Thymus (tissue), 11 donors: ENCODE measurements around the gene XBP1. TPM values are rescaled to one million over a fixed set of nuclear protein-coding genes. Genes with fewer than 3 reads are reported as not detected.
"Not testable (repeated sequence)": the region's sequence is repeated elsewhere in the genome, so short reads cannot be mapped to it uniquely, and the experiment has no call there.

ENCODE experiments used
- DNase-seq, 9 donors: peaks; one replicate each; pipeline ENCODE4 v3.0.0-alpha.2; 2013; ENCODE audit warnings: low spot score in 9 of 9, low read depth in 6 of 9, missing footprints in 1 of 9
- H3K27ac ChIP-seq, 2 donors: one replicate each; pipeline ENCODE4 v1.5.1; 2013; ENCODE audit warnings: control low read depth in 1 of 2, low read depth in 1 of 2, low read length in 1 of 2, mild to moderate bottlenecking in 1 of 2, moderate library complexity in 1 of 2
- H3K27me3 ChIP-seq, 2 donors: one replicate each; pipeline ENCODE4 v1.5.1; 2013; ENCODE audit warnings: low read length in 1 of 2; ENCODE audit not compliant: control insufficient read depth in 2 of 2, insufficient read depth in 1 of 2
- H3K36me3 ChIP-seq, 2 donors: one replicate each; pipeline ENCODE4 v1.5.1; 2013; ENCODE audit warnings: low read length in 1 of 2, mild to moderate bottlenecking in 1 of 2, moderate library complexity in 1 of 2; ENCODE audit not compliant: control insufficient read depth in 2 of 2, insufficient read depth in 2 of 2
- H3K4me1 ChIP-seq, 2 donors: one replicate each; pipeline ENCODE4 v1.5.1; 2013; ENCODE audit warnings: low read length in 2 of 2; ENCODE audit not compliant: control insufficient read depth in 2 of 2, insufficient read depth in 2 of 2
- H3K4me3 ChIP-seq, 2 donors: one replicate each; pipeline ENCODE4 v1.5.1; 2013; ENCODE audit warnings: low read length in 2 of 2, control low read depth in 1 of 2, mild to moderate bottlenecking in 1 of 2
- H3K9me3 ChIP-seq, 2 donors: one replicate each; pipeline ENCODE4 v1.5.1; 2013; ENCODE audit warnings: low read length in 1 of 2, mild to moderate bottlenecking in 1 of 2; ENCODE audit not compliant: control insufficient read depth in 2 of 2, insufficient read depth in 1 of 2
- WGBS: extraction: QIAGEN DNeasy Blood & Tissue Kit; methylation state at CpG from one replicate; pipeline ENCODE4 v1.1.7; 2013; 5-methylcytosine and 5-hydroxymethylcytosine counted together
- polyA plus RNA-seq: library from polyadenylated mRNA; stranded (reverse); fragments of 200-250 nt; gene quantifications from one replicate; pipeline ENCODE4 v1.2.3, GENCODE V29; 2013
- total RNA-seq: library from RNA; stranded (reverse); fragments of 120-200 nt; gene quantifications from one replicate; pipeline ENCODE4 v1.2.4, GENCODE V29; 2013
- donor health status: healthy.

XBP1 gene
- total and polyA plus RNA-seq, 2 donors, result 113 to 136 TPM

DNA sequence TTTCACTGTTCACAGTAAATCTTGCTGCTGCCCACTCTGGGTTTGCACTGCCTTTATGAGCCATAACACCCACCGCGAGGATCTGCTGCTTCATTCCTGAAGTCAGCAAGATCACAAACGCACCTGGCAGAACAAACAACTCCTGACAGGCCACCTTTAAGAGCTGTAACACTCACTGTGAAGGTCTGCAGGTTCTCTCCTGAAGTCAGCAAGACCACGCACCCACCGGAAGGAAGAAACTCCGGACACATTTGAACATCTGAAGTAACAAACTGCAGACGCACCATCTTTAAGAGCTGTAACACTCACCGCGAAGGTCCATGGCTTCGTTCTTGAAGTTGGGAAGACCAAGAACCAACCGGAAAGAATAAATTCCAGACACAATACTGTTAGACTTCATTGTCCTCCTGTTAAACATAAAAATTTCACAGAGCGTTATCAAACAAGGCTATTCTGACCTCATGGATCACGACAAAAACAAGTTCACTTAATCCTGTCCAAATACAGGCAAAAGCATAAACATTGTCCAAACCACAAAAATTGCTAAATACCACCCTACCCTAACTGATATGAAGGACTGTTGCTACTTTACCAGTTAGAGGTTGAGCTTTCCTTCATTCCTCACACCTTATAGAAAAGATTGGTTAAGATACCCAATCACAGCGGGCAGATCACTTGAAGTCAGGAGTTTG, 30.8 kb downstream of the XBP1 start:
- Histone ChIP-seq H3K9me3 (peaks cover 0 to 3% of the 10 kb centered on the region in 2 donors), H3K27me3 (no peaks in the 10 kb centered on the region), H3K4me1 (peaks cover 6 to 8% of the 10 kb centered on the region in 2 donors), H3K36me3 (no peaks in the 10 kb centered on the region), H3K27ac (no peak overlapping the region), H3K4me3 (no peak overlapping the region)
- WGBS, result 97% methylated on average over 14 of the region's 14 CpGs
- DNase-seq, result no peak

DNA sequence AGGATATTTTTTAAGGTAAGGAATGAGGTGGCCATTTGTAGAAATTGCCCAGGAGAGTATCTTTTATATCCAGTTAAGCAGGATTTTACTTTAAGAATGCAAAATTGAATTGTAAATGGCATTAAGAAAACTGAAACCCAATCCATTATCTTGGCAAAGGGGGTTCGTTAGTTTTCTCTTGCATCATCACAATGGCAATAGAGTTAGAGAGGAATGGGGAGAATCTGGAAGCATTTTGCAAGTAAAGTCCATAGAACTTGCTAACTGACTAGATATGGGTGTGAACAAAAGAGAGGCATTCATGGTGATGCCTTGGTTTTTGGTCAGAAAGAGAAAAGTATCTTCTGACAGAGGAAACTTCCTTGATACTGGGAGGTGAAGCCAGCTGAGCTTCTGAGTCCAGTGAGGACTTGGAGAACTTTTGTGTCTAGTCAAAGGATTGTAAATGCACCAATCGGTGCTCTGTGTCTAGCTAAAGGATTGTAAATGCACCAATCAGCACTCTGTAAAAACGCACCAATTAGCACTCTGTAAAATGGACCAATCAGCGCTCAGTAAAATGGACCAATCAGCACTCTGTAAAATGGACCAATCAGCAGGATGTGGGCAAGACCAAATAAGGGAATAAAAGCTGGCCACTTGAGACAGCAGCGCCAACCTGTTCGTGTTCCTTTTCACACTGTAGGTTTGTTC, 31.5 kb downstream of the XBP1 start:
- Histone ChIP-seq H3K27me3 (no peaks in the 10 kb centered on the region), H3K4me1 (peaks cover 1 to 6% of the 10 kb centered on the region in 2 donors), H3K4me3 (no peak overlapping the region), H3K36me3 (no peaks in the 10 kb centered on the region), H3K9me3 (peaks cover 0 to 3% of the 10 kb centered on the region in 2 donors), H3K27ac (no peak overlapping the region)
- DNase-seq, result no peak
- WGBS, result 97% methylated on average over 6 of the region's 6 CpGs

DNA sequence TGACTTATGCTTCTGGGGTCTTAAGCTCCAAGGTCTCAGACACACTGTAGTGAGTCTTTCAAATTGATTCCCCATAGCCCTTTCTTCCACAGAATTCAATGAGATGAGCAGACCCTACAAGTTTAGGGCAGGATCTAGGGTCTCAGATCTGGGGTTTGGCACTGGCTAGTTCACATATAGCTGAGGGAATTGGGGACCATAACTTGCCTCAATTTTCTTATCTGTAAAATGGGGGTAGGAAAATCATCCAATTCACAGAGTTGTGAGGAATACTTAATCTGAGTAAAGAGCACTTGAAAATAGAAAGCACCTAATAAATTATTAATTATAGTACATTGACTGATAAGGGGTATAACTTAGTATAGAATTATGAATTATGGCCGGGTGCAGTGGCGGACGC, 33.7 kb downstream of the XBP1 start:
- no peaks in the 10 kb centered on the region for H3K36me3 ChIP-seq
- no peaks in the 10 kb centered on the region for H3K27me3 ChIP-seq
- no peak for DNase-seq
- H3K4me3 ChIP-seq, result no peak overlapping the region
- no peaks in the 10 kb centered on the region for H3K4me1 ChIP-seq
- WGBS, result 98% methylated on average over 3 of the region's 3 CpGs
- peaks cover 0 to 3% of the 10 kb centered on the region in 2 donors for H3K9me3 ChIP-seq
- H3K27ac ChIP-seq, result no peak overlapping the region

DNA sequence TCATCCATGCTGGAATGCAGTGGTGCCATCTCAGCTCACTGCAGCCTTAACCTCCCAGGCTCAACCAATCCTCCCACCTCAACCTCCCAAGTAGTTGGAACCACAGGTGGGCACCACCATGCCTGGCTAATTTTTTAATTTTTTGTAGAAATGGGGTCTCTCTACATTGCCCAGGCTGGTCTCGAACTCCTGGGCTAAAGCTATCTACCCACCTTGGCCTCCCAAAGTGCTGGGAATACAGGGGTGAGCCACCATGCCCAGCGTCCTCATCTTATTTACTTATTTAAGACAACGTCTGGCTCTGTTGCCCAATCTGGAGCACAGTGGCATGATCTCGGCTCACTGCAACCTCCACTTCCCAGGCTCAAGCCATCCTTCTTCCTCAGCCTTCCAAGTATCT, 38.4 kb downstream of the XBP1 start:
- H3K36me3 ChIP-seq, H3K27me3 ChIP-seq, H3K4me3 ChIP-seq, H3K27ac ChIP-seq, H3K4me1 ChIP-seq, DNase-seq, H3K9me3 ChIP-seq: not testable (repeated sequence)
- 96% methylated on average over 4 of the region's 4 CpGs for WGBS

DNA sequence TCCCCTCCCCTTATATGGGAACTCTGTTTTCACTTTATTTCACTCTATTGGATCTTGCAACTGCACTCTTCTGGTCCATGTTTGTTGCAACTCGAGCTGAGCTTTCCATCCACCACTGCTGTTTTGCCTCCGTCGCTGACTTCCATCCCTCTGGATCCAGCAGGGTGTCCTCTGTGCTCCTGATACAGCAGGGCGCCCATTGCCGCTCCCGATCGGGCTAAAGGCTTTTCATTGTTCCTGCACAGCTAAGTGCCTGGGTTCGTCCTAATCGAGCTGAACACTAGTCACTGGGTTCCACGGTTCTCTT, 39.0 kb downstream of the XBP1 start:
- Histone ChIP-seq H3K4me3 (no peak overlapping the region), H3K36me3 (no peaks in the 10 kb centered on the region), H3K27ac (no peak overlapping the region), H3K9me3 (no peaks in the 10 kb centered on the region), H3K4me1 (peaks cover 0 to 2% of the 10 kb centered on the region in 2 donors), H3K27me3 (no peaks in the 10 kb centered on the region)
- no peak for DNase-seq
- WGBS, result 97% methylated on average over 10 of the region's 10 CpGs

DNA sequence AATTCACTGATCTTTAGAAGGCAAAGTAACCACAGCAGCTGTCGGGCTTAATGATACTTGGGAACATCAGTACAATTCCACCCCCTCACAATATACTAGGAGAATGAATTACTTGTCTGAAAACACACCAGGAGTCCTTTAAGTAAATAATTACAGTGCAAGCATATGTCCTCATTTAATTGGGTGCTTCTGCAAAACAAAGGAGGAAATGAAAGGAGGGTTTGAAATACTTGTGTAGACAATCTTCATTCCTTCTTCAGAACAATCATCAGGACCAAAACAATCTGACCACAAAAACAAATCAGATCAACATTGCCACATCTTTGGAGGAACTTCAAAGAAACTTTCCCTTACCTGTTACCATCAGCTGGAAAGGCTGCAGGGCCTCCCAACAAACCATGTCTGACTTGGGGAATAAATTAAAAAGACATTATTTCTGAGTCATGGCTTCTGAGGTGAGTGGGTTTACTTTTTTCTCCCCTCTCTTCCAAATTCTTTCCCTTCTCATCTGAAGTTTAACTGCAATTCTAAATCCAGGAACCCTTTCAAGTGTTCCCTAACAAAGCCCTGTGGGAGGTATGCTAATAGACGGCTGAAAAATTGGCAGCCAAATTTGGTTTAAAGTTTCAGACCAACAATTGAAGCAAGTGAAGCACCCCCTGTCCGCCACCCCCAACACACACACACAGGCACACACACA, 40.4 kb downstream of the XBP1 start:
- Histone ChIP-seq H3K4me3 (no peak overlapping the region), H3K27me3 (no peaks in the 10 kb centered on the region)
- DNase-seq, result no peak

DNA sequence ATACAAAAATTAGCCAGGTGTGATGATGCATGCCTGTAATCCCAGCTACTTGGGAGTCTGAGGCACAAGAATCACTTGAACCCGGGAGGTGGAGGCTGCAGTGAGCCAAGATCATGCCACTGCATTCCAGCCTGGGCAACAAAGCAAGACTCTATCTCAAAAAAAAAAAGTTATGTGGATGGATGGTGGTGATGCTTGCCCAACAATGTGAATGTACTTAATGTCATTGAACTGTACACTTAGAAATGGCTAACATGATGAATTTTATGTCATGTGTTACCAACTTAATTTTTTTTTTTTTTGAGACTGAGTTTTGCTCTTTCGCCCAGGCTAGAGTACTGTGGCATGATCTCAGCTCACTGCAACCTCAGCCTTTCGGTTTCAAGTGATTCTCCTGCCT, 45.9 kb downstream of the XBP1 start:
- DNase-seq, H3K27ac ChIP-seq, H3K4me1 ChIP-seq, H3K9me3 ChIP-seq, H3K36me3 ChIP-seq, H3K27me3 ChIP-seq, H3K4me3 ChIP-seq: not testable (repeated sequence)
- WGBS, result 98% methylated on average over 3 of the region's 3 CpGs

More for the DNA sequence above, 40.4 kb downstream of the XBP1 start:
- Histone ChIP-seq H3K36me3 (no peaks in the 10 kb centered on the region), H3K27ac (peak overlapping the region in 1 of 2 donors; percentile 36), H3K4me1 (peaks cover 0 to 2% of the 10 kb centered on the region in 2 donors), H3K9me3 (no peaks in the 10 kb centered on the region)
- 90% methylated on average over 3 of the region's 3 CpGs for WGBS

DNA sequence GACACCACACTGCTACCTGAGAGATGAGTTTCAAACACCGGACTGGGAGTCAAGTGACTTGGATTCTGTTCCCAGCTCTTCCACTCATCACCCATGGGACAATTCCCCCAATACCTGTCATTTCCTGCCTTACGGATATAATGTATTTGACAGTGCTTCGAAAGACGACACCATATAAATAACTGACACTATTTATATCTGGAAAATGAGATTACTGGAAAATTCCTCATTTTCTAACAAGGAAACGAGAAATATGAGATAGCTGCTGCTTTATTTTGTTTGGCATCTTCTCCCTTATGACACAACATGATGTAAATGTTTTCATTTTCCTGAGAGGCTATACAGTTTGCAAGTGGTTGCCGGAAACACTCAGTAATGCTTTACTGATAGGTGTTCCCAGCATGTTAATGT, 49.9 kb downstream of the XBP1 start:
- Histone ChIP-seq H3K9me3 (no peaks in the 10 kb centered on the region), H3K36me3 (peaks cover 5 to 18% of the 10 kb centered on the region in 2 donors), H3K27me3 (no peaks in the 10 kb centered on the region), H3K4me1 (no peaks in the 10 kb centered on the region), H3K27ac (peak overlapping the region in 1 of 2 donors; percentile 69), H3K4me3 (no peak overlapping the region)
- WGBS, result 95% methylated on average over 6 of the region's 6 CpGs
- DNase-seq, result no peak
